ENCODE measurements around the gene ESYT2. TPM values are rescaled to one million over a fixed set of nuclear protein-coding genes. Genes with fewer than 3 reads are reported as not detected.
A peak's percentile ranks its signal among the peaks of the same experiment; 100 is the strongest.

ESYT2 gene
- total and polyA plus RNA-seq, 2 of the 4 experiments (the other 2 are of a cell fraction), result 26.7 to 69.9 TPM

DNA sequence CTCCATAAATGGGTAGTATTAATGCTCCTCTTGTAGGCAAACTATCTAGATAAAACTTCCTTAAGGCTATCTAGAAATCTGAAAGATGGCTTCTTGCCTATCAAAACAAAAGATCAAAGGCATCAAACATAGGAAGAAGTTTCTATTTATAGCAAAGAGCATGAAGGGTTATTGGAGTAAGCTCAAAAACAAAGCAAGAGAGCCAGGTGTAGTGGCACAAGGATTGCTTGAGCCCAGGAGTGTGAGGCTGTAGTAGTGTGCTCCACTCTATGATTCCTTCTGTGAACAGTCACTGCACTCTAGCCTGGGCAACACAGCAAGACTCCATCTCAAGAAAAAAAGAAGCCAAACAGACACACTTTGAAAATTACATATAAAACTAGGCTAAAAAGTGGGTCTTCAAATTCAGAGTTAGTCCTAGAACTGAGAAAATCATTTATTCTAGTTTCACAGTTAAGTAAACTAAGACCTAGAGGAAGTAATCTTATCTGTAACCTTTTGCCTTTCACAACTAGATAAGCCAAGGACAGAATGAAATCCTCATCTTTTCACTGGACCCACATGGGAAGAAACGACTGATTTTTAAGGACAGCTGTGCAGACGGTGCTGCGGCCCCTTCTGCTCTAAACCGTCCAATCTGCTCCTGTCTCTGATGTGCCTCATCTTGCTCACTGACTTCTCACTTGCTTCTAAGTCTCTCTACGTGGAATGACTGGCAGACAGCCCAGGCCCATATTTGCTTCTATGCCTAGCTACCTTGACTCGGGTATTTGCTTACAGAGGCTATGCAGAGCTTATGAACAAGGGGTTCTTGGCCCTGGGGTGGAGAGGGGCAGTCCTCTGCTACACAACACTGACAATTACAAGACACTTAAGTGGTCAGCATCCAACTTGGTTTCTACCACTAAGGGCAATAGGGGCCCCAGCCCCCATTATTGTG lies 50.0 kb downstream of the ESYT2 start (continued):
- TF ChIP-seq, protein P1, sequence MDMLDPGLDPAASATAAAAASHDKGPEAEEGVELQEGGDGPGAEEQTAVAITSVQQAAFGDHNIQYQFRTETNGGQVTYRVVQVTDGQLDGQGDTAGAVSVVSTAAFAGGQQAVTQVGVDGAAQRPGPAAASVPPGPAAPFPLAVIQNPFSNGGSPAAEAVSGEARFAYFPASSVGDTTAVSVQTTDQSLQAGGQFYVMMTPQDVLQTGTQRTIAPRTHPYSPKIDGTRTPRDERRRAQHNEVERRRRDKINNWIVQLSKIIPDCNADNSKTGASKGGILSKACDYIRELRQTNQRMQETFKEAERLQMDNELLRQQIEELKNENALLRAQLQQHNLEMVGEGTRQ (IDR thresholded peaks at IDR 0.05; ENCODE audit: low read depth, low read length), result no peak
- no peak for TF ChIP-seq CEBPB (IDR thresholded peaks at IDR 0.05; ENCODE audit: low read depth, low read length)

DNA sequence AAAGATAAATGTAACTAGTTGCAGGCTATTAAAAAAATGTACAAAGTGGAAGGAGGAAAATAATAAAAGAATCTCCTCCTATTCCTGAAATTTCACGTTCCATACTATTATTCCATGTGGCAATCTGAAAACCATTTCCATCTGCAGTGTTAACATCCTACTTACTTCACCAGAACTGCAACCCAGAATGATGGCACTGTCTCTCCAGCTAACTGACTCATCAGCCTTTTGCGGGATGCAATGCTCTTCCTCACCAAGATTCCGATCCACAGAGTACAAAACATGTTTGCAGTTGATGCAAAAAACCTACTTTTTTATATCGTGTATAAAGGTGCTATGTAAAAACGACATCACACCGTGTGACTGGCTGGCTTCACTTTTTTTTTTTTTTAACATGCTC lies 50.8 kb downstream of the ESYT2 start:
- no peak overlapping the region for H2BK15ac ChIP-seq (ENCODE audit: low read depth, low read length)
- H3K36me3 ChIP-seq (ENCODE audit: control insufficient read depth, insufficient read depth, low read length), result peaks cover 28% of the 10 kb centered on the region
- BruUV-seq (replicated peaks), result no TSS peak
- H3K23ac ChIP-seq (ENCODE audit: low read depth, low read length), result no peak overlapping the region
- H2BK120ac ChIP-seq (ENCODE audit: low read depth, low read length), result no peak overlapping the region
- no peak overlapping the region for H3K18ac ChIP-seq (ENCODE audit: low read depth, low read length)
- in situ Hi-C loops (cut with MboI; ENCODE audit: low sequenced_read_pairs) (no loop called here), intact Hi-C loops (cut with micrococcal nuclease) (loop anchor here (2.0 kb wide), 1 partner anchor 40 kb away; no protein-coding TSS in a partner anchor), dilution Hi-C loops (cut with HindIII; ENCODE audit: low sequenced_read_pairs, unreplicated experiment) (no loop called here)
- H4K5ac ChIP-seq (ENCODE audit: low read depth, low read length), result no peak overlapping the region
- H3K56ac ChIP-seq (ENCODE audit: extremely low read depth, insufficient read depth, low read length), result no peak overlapping the region
- H2BK5ac ChIP-seq (ENCODE audit: low read depth, low read length, poor library complexity, severe bottlenecking), result no peak overlapping the region
- DNase-seq (peak; percentile 75), ATAC-seq (ENCODE audit: low read depth) (peak; percentile 60; the same call in 1 of the 2 replicates)
- peaks cover 21 to 41% of the 10 kb centered on the region in 2 experiments for H3K79me1 ChIP-seq (ENCODE audit: low read depth in 1 of 2, low read length in 2 of 2)
- no peak overlapping the region for H3K4me2 ChIP-seq (ENCODE audit: low read depth, low read length)
- H3K9me1 ChIP-seq (ENCODE audit: insufficient read depth, low read length), result peaks cover 16% of the 10 kb centered on the region
- no peak overlapping the region for H2BK20ac ChIP-seq (ENCODE audit: low read depth, low read length)
- peaks cover 8% of the 10 kb centered on the region for H3K4me1 ChIP-seq (ENCODE audit: control insufficient read depth, insufficient read depth, low read length)
- no peak overlapping the region for H3K14ac ChIP-seq (replicated peaks; ENCODE audit: low read depth, low read length)
- no peak overlapping the region for H4K8ac ChIP-seq (ENCODE audit: low read depth in 2 of 2, low read length in 2 of 2)
- H4K20me1 ChIP-seq (ENCODE audit: insufficient read depth, low read length), result no peaks in the 10 kb centered on the region; the same call in 1 of the 2 replicates
- POLR2A ChIA-PET (ENCODE audit: unreplicated experiment), result no interaction called here
- CTCF ChIA-PET, result interaction anchor here (0.6 to 0.8 kb wide), 2 partner anchors 19 to 51 kb away, joined by 3 to 4 read pairs; partner anchors contain the start of gene ESYT2
- no peaks in the 10 kb centered on the region for H3K9me3 ChIP-seq (ENCODE audit: control insufficient read depth, insufficient read depth, low read length)
- H3K9ac ChIP-seq (ENCODE audit: low read depth, low read length), result no peak overlapping the region
- no CpG with 5 or more reads among the region's 6 CpGs for WGBS, 2 experiments (ENCODE audit: extremely low coverage in 2 of 2, insufficient read length in 1 of 2)
- no peak overlapping the region for H2AFZ ChIP-seq (replicated peaks; ENCODE audit: low read length, poor library complexity)
- TF ChIP-seq RAD21 (IDR thresholded peaks at IDR 0.05; ENCODE audit: low read length) (no peak), FOS (IDR thresholded peaks at IDR 0.05; ENCODE audit: low read depth, low read length) (0 out of 2 replicates have a peak, but pooled peaks have one; percentile 6)
- no peak overlapping the region for H2AK9ac ChIP-seq (replicated peaks; ENCODE audit: low read depth, low read length, poor library complexity)
- H3K27ac ChIP-seq (ENCODE audit: insufficient read depth, low read length), result no peak overlapping the region
- no peak overlapping the region for H4K91ac ChIP-seq (ENCODE audit: insufficient read depth, low read depth, low read length)
- no peak overlapping the region for H3K4me3 ChIP-seq (ENCODE audit: insufficient read depth, low read depth, low read length)
- no peaks in the 10 kb centered on the region for H3K27me3 ChIP-seq (ENCODE audit: control insufficient read depth, insufficient read depth, low read length)
- H3K4ac ChIP-seq (ENCODE audit: low read depth, low read length), result no peak overlapping the region
- no peak overlapping the region for H2AK5ac ChIP-seq (ENCODE audit: low read depth, low read length)
